Cardiac fibroblast (primary cell): ENCODE results near the gene LRP1.
A peak's percentile ranks its signal among the peaks of the same experiment; 100 is the strongest.

Experiments
- DNase-seq, 2 donors: peaks; one replicate each; pipeline versions ENCODE4 v3.0.0 to v3.0.0-alpha.2; 2010; ENCODE audit warnings: low read depth in 2 of 2
- H3K4me3 ChIP-seq, 2 donors: replicated peaks in 1 of 2; 1 replicate in 1 of 2; 2 replicates in 1 of 2; pipeline ENCODE4 v1.5.1; 2011; ENCODE audit warnings: low read depth in 2 of 2, low read length in 2 of 2, mild to moderate bottlenecking in 2 of 2, moderate library complexity in 1 of 2
- CTCF ChIP-seq: IDR thresholded peaks from one replicate; pipeline ENCODE4 v1.5.1; 2011; ENCODE audit warnings: low read depth, mild to moderate bottlenecking, low read length, inconsistent platforms

The LRP1 gene

GRCh38 chr12:57087010-57087690, 41.1 kb upstream of the LRP1 start:
- DNase-seq = peak; percentile 89 to 98
- TF ChIP-seq CTCF = no peak
- H3K4me3 ChIP-seq = peak overlapping the region; percentile 72 to 78

- DNase-seq = peak; percentile 94 to 99
- TF ChIP-seq CTCF = no peak
Measured at GRCh38 chr12:57087691-57088353, 40.5 kb upstream of the LRP1 start.

GRCh38 chr12:57088354-57089270, 39.7 kb upstream of the LRP1 start, which contains the start of gene NAB2:
Gene NAB2 (plus strand): TSS chr12:57089114. CDS start chr12:57089272, 158 bp downstream.
- peak; percentile 97 to 99 for DNase-seq
- TF ChIP-seq CTCF = no peak
- H3K4me3 ChIP-seq = peak within 1 kb of the TSS; percentile 89 to 93

More at GRCh38 chr12:57087691-57088353, 40.5 kb upstream of the LRP1 start:
- H3K4me3 ChIP-seq = peak overlapping the region; percentile 57 to 72

GRCh38 chr12:57089271-57090245, 38.7 kb upstream of the LRP1 start:
- peak overlapping the region; percentile 89 to 93 for H3K4me3 ChIP-seq
- no peak for TF ChIP-seq CTCF
- DNase-seq = peak; percentile 69 to 85

- TF ChIP-seq CTCF = no peak
- peak overlapping the region; percentile 89 to 93 for H3K4me3 ChIP-seq
- DNase-seq = no peak
Measured at GRCh38 chr12:57090490-57090889, 37.8 kb upstream of the LRP1 start.
